Gastroesophageal sphincter (tissue), 3 donors: ENCODE data around the gene FANCC.

ENCODE experiments used
- CTCF ChIP-seq, 4 experiments: fragments of 200-600 bp in 2 of 4; fragments of 450-650 bp in 2 of 4; sonication (generic) in 1 of 4; IDR thresholded peaks; one replicate each; pipeline ENCODE4 v1.5.1; 2017 to 2019; ENCODE audit warnings: antibody characterized with exemption in 4 of 4, mild to moderate bottlenecking in 2 of 4, moderate library complexity in 2 of 4
- POLR2A ChIP-seq, 2 donors: fragments of 450-650 bp; IDR thresholded peaks; one replicate each; pipeline ENCODE4 v1.6.1; 2017; ENCODE audit warnings: antibody characterized with exemption in 2 of 2, mild to moderate bottlenecking in 2 of 2, moderate library complexity in 1 of 2
- POLR2AphosphoS5 ChIP-seq: sonication (generic); formaldehyde crosslinking; IDR thresholded peaks from one replicate; pipeline ENCODE4 v1.6.1; 2017; ENCODE audit warnings: antibody characterized with exemption

GRCh38 chr9:95092262-95093072 lies 225.0 kb downstream of the FANCC start:
- TF ChIP-seq CTCF (IDR thresholded peaks at IDR 0.05) (no peak), POLR2A (IDR thresholded peaks at IDR 0.05) (no peak), POLR2AphosphoS5 (no peak)
